ENCODE data around the gene MORN1. TPM values are rescaled to one million over a fixed set of nuclear protein-coding genes. Genes with fewer than 3 reads are reported as not detected.

The MORN1 gene
- total RNA-seq, 4 donors from 2014 or later: 5.0 to 14.6 (median 9.2) TPM

- TF ChIP-seq POLR2AphosphoS5 (IDR thresholded peaks at IDR 0.05): no peak
- no peak for TF ChIP-seq CTCF (IDR thresholded peaks at IDR 0.05)
- no peak for TF ChIP-seq EP300 (IDR thresholded peaks at IDR 0.05)
- no peak for TF ChIP-seq POLR2A (IDR thresholded peaks at IDR 0.05)
- 62 to 63% methylated on average over 6 to 7 of the region's 25 CpGs for WGBS, 2 donors (ENCODE audit: low coverage in 1 of 2)
- H3K36me3 ChIP-seq: peaks cover 0 to 78% of the 10 kb centered on the region in 2 donors
Observed at GRCh38 chr1:2407166-2407990, 16.0 kb upstream of the MORN1 start.

GRCh38 chr1:2406451-2407041 is 15.2 kb upstream of the MORN1 start:
- Histone ChIP-seq H3K4me3 (no peak overlapping the region), H3K27ac (no peak overlapping the region), H3K27me3 (no peaks in the 10 kb centered on the region), H3K36me3 (peaks cover 0 to 87% of the 10 kb centered on the region in 2 donors), H3K9me3 (no peaks in the 10 kb centered on the region), H3K4me1 (peaks cover 0 to 7% (median 3%) of the 10 kb centered on the region in 3 donors)
- no peak for ATAC-seq
- WGBS, 2 donors (ENCODE audit: low coverage in 1 of 2): 20% methylated on average over 1 of the region's 26 CpGs; no CpG with 5 or more reads in 1 of the 2 donors
- TF ChIP-seq CTCF (IDR thresholded peaks at IDR 0.05) (no peak), EP300 (IDR thresholded peaks at IDR 0.05) (no peak), POLR2A (IDR thresholded peaks at IDR 0.05) (no peak), POLR2AphosphoS5 (IDR thresholded peaks at IDR 0.05) (no peak)

More at GRCh38 chr1:2407166-2407990, 16.0 kb upstream of the MORN1 start:
- Histone ChIP-seq H3K4me3 (no peak overlapping the region), H3K4me1 (peaks cover 0 to 13% (median 7%) of the 10 kb centered on the region in 3 donors), H3K27me3 (no peaks in the 10 kb centered on the region), H3K9me3 (no peaks in the 10 kb centered on the region), H3K27ac (no peak overlapping the region)
- no peak for ATAC-seq

- no peak for TF ChIP-seq EP300 (IDR thresholded peaks at IDR 0.05)
- no peak for TF ChIP-seq POLR2A (IDR thresholded peaks at IDR 0.05)
- Histone ChIP-seq H3K4me1 (no peaks in the 10 kb centered on the region), H3K4me3 (no peak overlapping the region), H3K36me3 (peaks cover 0 to 95% of the 10 kb centered on the region in 2 donors), H3K27me3 (no peaks in the 10 kb centered on the region), H3K27ac (peak overlapping the region in 1 of 4 donors; percentile 26), H3K9me3 (no peaks in the 10 kb centered on the region)
- ATAC-seq: no peak
- WGBS, 2 donors (ENCODE audit: low coverage in 1 of 2): 29 to 65% methylated on average over 1 to 5 of the region's 28 CpGs
Observed at GRCh38 chr1:2405588-2406295, 14.4 kb upstream of the MORN1 start.

- Histone ChIP-seq H3K4me3 (no peak overlapping the region), H3K9me3 (no peaks in the 10 kb centered on the region), H3K36me3 (peaks cover 0 to 100% of the 10 kb centered on the region in 2 donors), H3K27ac (peak overlapping the region in 3 of 4 donors; percentile 18 to 26 (median 24)), H3K27me3 (no peaks in the 10 kb centered on the region), H3K4me1 (no peaks in the 10 kb centered on the region)
- ATAC-seq: no peak
- TF ChIP-seq POLR2A (IDR thresholded peaks at IDR 0.05): no peak
- no peak for TF ChIP-seq EP300 (IDR thresholded peaks at IDR 0.05)
- no peak for TF ChIP-seq POLR2AphosphoS5 (IDR thresholded peaks at IDR 0.05)
- no peak for TF ChIP-seq CTCF (IDR thresholded peaks at IDR 0.05)
- WGBS, 2 donors (ENCODE audit: low coverage in 1 of 2): 67 to 73% methylated on average over 6 to 13 of the region's 24 CpGs
Observed at GRCh38 chr1:2404890-2405511, 13.6 kb upstream of the MORN1 start.

Data from gastroesophageal sphincter (tissue), 4 donors.